DLD1 (cell line): ENCODE results near the gene ARRB2.
"Not testable (repeated sequence)": the region's sequence is repeated elsewhere in the genome, so short reads cannot be mapped to it uniquely, and the experiment has no call there.

ENCODE experiments used
- in situ Hi-C: cut with HindIII; loops from 2 replicates; pipeline ENCODE4 v1.10.0; 2017; ENCODE audit warnings: low sequenced_read_pairs

The ARRB2 gene

DNA sequence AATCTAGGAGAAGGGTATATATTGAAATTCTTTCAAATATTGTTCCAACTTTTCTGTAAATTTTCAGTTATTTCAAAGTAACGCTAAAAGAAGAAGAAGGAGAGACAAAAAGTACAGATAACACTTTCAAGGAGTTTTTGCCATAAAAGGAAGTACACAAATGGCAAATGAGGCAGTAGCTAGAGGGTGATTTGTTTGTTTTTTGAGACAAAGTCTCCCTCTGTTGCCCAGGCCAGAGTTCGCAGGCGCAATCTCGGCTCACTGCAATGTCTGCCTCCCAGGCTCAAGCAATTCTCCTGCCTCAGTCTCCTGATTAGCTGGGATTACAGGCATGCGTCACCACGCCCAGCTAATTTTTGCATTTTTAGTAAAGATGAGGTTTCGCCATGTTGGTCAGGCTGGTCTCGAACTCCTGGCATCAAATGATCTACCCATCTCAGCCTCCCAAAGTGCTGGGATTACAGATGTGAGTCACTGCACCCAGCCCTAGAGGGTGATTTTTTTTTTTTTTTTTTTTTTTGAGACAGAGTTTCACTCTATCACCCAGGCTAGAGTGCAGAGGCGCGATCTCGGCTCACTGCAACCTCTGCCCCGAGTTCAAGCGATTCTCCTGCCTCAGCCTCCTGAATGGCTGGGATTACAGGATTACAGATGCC, 10.9 kb upstream of the ARRB2 start:
- in situ Hi-C loops, result not testable (repeated sequence)

DNA sequence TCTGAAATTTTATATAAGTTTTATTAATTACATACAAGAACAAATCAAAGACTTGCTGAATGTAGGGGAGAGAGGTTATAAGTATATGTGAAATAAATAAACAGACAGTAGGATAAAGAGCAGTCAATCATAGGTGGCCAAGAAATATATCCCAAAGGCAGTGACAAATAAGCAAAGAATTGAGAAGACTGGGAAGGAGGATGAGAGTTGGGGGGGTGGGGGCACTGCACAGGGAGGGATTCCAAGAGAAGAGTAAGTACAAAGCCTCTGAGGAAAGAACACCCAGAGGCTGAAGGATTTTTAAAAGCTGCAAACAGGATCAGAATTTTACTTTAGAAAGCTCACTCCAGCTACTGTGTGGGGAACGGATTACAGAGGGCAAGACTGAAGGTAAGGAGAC, 9.3 kb upstream of the ARRB2 start:
- in situ Hi-C loops, result no loop called here

DNA sequence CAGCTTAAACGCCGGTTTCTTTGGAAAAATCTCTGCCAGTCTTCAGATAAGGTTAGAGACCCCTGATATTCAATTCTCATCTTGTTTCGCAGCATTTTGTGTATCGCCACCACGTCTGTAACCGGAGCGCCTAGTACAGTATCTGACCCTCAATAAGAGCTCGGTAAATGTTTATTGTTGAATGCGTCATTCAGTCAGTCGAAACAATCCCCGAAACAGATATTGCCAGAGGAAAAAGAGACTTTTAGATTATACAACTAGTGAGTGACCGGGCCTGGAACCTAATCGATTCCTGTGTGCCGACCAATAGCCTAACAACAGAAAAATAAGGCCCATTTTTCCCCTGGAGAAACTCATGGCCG, 7.1 kb upstream of the ARRB2 start:
- in situ Hi-C loops, result no loop called here

DNA sequence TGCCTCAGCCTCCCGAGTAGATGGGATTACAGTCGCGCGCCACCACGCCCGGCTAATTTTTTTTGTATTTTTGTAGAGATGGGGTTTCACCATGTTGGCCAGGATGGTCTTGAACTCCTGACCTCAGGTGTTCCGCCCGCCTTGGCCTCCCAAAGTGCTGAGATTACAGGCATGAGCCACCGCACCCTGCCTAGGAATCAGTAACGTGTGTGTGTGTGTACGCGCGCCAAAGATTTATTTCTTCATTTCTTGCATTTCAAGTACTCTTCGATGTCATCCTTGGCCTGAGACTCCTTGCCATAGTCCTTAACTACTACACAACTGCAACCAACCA, 5.9 kb upstream of the ARRB2 start:
- in situ Hi-C loops, result not testable (repeated sequence)

DNA sequence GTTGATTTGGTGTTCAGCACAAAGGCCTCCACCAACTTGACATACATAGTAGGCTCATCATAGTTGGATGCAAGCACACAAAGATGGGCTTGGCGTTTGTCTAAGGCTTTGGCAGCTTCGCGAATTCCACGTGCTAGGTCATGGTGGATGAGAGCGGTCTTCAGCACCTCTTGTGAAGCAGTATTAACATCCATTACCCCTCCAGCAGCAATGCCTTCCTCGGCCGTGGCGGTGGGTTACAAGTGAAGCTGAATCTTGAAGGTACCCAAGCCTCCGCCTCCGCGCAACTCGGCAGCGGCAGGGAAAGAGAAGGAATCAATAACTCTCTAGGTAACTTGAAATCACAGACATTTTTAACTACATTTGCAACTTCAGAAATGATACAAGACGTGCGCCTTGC, 5.4 kb upstream of the ARRB2 start:
- in situ Hi-C loops, result no loop called here

DNA sequence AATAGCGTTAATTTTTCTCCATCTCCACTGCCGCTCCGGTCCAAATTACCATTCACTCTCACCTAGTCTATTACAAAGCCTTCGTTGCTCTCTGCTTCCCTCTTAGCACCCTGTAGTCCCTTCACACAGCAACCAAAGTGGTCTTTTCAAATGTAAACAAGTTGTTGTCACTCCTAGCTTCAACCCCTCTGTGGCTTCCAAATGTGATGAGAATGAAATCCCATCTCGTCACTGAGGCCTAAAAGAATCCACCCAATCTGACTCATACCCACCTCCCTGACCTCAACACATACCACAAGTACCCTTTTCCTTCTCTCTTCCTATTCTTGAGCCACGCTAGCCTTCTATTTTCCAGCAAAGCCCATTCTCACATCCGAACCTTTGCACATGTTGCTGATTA, 4.3 kb upstream of the ARRB2 start:
- in situ Hi-C loops, result no loop called here

DNA sequence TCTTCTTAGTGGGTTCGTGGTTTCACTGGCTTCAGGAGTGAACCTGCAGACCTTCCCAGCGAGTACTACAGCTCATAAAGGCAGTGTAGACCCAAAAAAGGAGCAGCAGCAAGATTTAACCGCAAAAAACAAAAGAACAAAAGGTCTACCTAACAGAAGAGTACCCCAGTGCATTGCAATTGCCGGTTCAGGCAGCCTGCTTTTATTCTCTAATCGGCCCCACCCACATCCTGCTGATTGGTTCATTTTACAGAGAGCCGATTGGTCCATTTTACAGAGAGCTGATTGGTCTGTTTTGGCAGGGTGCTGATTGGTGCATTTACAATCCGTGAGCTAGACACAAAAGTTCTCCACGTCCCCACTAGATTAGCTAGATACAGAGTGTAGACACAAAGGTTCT, 2.0 kb upstream of the ARRB2 start:
- in situ Hi-C loops, result no loop called here

DNA sequence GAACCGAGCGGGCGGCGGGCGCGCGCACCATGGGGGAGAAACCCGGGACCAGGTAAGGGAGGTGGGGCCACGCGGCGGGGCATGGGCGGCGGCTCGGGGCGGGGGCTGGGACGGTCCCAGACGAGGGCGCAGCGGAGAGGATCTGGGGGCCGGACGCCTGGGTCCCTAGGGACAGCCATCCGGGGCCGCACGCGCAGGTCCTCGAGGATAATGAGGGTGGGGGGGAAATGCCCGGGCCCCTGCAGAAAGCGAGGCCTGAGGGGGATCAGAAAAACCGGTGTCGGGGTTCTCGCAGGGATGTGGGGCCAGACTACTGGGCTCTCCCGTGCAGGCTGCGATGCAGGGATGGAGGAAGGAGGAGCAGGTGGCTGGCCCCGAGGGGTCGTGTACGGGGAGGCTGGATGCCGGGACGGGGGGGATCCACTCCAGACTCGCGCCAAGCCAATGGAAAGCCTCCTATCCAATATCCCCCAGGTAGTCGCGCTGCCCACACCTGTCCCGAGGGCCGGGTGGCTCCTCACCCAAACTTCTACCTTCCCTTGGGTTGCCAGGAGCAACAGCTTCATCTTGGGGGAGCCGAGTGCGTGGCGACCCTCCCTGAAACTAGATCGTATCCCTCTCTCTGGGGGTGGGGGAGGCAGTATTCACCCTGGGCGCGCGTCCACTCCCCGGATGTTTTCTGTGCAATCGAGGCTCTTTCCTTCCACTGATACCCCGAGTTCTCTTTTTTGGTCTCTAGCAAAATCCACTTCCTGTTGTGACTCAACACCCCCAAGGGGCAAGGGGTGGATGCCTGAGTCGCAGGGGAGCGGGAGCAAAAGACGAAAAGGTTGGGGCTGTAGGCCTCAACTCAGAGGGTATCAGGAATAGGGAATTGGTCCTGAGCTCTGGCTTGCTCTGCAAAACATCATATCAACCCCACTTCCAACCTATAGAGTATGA, 532 bp downstream of the ARRB2 start:
- in situ Hi-C loops, result no loop called here

DNA sequence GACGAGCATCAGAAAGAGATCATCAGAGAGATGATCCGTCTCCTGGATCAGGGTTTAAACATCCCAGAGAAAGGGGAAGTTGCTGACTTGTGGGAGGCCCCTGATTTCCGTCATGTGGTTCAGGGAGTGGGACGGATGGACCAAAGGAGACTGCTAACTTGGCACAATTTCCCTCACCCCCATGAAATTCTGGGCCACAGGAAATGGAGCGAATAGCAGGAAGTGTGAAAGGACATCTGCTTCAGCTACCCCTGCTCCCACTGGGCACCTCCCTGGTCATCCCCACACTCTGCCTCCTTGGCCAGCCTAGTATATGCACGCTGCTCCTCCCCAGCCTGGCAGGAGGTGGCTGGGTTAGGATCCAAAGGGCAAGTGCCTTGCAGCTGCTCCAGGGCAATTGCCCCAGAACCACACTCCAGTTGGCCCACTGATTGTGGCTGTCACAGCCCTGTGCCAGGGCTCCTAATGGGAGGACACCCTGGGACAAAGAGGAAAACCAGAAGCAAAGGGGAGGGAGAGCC, 1.3 kb downstream of the ARRB2 start:
- in situ Hi-C loops, result no loop called here

DNA sequence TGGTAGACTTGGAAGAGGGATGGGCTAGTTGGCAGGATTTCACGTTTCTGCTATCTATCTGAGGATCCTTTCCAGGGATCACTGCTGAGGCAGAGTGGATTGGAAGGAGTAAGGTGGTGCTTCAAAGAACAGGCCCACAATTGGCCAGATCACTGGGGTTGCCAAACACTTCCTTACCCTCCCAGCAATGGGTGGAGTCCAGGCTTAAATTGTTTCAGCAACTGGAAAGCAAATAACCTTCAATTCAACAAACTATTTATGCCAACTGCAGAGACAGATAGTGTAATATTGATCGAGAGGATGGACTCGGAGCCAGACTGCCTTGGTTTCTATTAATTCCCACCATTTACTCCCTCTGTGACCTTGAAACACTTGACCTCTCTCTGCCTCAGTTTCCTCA, 2.1 kb downstream of the ARRB2 start:
- in situ Hi-C loops, result no loop called here

DNA sequence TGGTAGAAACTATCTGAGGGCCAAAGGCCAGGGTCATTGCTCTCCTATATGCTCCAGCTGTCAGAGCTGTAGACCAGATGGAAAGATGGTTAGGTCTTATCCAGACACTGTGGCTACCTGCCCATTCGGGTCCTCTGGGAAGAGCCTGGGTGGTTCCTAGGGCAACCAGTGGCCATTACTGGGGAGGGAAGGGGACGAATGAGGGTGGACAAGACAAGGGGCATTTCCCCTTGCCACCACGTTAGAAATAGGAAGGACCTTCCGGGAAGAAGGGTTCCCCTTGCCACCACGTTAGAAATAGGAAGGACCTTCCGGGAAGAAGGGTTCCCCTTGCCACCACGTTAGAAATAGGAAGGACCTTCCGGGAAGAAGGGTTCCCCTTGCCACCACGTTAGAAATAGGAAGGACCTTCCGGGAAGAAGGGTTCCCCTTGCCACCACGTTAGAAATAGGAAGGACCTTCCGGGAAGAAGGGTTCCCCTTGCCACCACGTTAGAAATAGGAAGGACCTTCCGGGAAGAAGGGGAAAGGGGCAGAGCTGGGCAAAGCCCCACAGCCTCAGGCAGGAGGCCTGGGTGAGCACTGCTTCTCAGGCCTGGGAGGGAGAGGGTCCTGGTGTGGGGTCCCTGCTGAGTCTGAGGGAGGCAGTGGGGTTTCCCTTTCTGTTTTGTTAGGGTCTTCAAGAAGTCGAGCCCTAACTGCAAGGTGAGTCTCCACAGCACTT, 4.1 kb downstream of the ARRB2 start:
- in situ Hi-C loops, result not testable (repeated sequence)

DNA sequence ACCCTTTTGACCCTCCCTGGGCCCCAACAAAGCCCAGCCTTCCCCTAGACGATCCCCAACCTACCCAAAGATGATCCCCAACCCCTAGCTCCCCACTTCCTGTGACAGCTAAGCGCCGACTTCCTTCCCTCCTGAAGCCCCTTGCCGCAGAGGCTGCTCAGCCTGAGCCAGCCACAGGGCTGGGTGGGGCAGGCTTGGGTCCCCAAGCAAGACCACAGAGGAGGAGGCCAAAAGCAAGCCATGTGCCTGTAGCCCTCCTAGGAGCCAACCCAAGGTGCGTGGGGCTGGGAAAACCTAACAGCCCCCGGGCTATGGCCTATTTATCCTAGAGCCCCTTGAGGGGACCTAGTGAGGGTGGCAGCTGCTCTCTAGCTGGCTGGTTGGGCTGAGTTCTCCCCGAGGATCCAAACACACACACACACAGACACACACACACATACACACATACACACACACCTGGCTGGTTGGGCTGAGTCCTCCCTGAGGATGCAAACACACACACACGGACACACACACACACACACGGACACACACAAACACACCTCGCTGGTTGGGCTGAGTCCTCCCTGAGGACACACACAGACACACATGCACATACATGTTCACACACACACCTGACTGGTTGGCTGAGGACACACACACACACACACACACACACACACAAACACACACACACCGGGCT, 4.8 kb downstream of the ARRB2 start:
- in situ Hi-C loops, result no loop called here

DNA sequence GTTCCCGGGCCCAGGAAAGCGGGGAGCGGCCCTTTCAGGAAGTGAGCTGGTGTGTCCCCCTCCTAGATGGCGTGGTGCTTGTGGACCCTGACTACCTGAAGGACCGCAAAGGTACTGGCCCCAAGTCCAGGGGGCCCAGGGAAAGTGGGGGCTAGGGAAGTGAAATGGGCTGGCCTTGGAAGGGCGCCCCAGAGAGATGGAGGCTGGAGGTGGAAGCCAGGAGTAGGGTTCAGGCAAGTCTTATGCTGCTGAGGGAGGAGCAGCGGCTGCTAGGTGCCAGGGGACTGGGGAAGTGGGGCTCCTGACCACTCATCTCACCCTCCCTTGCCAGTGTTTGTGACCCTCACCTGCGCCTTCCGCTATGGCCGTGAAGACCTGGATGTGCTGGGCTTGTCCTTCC, 5.6 kb downstream of the ARRB2 start:
- in situ Hi-C loops, result no loop called here

DNA sequence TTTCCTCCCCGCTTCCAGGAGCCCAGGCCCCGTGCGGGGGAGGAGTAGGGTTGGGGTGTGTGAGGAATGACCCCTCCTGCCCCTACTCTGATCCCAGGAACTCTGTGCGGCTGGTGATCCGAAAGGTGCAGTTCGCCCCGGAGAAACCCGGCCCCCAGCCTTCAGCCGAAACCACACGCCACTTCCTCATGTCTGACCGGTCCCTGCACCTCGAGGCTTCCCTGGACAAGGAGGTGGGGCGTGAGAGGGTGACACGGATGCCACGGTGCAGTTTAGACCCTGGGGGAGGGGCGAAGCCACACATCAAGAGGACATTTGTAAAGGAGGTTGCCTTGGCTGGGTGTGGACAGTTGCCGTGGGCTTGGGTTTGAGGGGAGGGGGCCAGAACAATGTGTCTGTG, 7.4 kb downstream of the ARRB2 start:
- in situ Hi-C loops, result no loop called here

DNA sequence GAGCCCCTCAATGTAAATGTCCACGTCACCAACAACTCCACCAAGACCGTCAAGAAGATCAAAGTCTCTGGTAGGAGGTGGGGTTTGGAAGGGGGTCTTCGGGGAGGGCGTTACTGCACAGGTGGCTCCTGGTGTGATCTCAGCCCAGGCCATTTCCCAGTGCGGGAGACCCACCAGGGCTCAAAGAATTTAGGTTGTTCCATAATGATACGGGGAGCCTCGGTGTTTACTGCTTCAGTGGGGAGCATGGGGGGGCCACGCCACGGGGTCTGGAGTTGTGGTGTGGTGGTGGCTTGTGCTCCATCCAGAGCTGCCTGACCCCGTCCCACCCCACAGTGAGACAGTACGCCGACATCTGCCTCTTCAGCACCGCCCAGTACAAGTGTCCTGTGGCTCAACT, 7.8 kb downstream of the ARRB2 start:
- in situ Hi-C loops, result no loop called here

DNA sequence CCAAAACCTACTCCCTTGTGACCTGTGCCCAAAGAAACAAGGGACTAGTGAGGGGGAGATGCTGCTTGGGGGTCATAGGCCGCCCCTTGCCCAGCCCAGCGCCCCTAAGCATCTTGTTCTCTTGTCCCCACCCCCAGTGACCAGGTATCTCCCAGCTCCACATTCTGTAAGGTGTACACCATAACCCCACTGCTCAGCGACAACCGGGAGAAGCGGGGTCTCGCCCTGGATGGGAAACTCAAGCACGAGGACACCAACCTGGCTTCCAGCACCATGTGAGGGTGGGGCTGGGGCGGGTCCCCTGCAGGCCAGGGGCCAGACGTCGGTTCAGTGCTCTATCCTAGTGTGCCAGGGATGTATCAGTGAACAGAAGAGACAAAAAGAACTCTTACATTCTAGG, 8.7 kb downstream of the ARRB2 start:
- in situ Hi-C loops, result no loop called here

DNA sequence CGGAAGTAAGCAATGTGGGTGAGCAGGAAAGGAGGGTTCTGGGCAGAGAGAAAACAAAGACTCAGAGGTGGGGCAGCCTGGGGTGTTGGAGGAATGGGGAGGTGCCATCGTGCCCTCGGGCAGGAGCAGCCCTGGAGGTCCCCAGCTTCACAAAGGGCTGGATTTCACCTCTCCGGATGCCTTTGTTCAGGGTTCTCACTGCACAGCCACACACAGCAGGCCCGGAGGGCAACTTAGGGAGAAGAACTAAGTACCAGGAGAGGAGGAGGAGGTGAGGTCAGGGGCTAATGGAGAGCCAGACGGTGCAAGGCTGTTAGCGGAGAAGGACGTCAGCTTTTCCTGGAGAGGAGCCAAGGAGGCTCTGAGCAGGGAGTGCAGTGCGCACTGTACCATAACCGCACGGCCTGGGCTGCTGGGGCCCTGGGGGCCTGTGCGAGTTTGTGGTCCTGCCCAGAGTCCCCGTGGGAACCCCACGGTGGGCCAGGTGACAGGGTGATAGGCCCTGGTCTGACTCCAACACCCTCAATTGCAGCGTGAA, 9.3 kb downstream of the ARRB2 start:
- in situ Hi-C loops, result loop anchor here (10.0 kb wide), 1 partner anchor 65 kb away; no protein-coding TSS in a partner anchor

DNA sequence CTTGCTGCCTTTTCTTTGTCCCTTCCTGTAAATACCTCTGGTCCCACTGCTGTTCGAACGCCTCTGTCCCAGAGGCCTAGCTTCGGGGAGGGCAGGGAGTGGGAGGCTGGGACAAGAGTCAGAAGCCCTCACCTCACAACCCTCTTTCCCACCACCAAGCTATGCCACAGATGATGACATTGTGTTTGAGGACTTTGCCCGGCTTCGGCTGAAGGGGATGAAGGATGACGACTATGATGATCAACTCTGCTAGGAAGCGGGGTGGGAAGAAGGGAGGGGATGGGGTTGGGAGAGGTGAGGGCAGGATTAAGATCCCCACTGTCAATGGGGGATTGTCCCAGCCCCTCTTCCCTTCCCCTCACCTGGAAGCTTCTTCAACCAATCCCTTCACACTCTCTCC, 10.4 kb downstream of the ARRB2 start:
- in situ Hi-C loops, result loop anchor here (10.0 kb wide), 1 partner anchor 66 kb away; no protein-coding TSS in a partner anchor

DNA sequence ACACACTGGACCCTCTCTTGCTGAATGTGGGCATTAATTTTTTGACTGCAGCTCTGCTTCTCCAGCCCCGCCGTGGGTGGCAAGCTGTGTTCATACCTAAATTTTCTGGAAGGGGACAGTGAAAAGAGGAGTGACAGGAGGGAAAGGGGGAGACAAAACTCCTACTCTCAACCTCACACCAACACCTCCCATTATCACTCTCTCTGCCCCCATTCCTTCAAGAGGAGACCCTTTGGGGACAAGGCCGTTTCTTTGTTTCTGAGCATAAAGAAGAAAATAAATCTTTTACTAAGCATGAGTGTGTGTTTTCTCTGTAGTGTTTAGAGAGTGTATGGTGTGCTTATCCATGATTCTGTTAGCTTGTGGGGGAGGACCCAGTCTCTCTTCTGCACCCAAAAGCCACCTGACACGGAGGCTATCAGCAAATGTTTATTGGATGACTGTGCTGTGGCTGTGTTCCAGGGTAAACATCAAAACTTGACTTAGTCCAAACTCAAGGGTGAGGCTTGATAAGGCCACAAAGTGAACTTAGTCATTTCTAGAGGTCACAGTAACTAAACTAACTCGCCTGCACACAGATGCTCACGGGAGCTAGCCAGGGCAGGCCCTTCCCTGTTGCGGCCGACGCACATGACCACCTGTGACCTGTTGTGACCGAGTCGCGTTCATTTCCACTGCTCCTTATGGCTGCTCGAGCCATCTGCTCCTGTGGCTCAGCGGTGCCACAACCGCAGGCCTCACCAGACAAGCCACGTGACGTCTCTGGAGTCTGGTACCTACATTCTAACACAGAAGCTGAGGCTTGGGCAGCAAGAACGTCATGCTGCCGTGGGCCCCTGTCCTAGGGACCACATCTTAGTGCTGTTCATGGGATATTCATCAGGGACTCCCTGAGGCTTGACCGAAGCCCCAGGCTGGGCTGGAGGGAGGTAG, 11.0 kb downstream of the ARRB2 start:
- in situ Hi-C loops, result loop anchor here (10.0 kb wide), 1 partner anchor 67 kb away; no protein-coding TSS in a partner anchor
